Stimulated activated CD4-positive, alpha-beta T cell treated with anti-CD3 and anti-CD28 coated beads, Interleukin-15, amount 100 ng/mL, for 24 hours (primary cell): Measurements from ENCODE around the gene PDK3.

Source experiments
- DNase-seq: peaks from one replicate; pipeline ENCODE4 v3.0.0-alpha.2; 2020

PDK3 gene

GRCh38 chrX:24483596-24483995, 18.5 kb downstream of the PDK3 start:
- DNase-seq: no peak

DNA sequence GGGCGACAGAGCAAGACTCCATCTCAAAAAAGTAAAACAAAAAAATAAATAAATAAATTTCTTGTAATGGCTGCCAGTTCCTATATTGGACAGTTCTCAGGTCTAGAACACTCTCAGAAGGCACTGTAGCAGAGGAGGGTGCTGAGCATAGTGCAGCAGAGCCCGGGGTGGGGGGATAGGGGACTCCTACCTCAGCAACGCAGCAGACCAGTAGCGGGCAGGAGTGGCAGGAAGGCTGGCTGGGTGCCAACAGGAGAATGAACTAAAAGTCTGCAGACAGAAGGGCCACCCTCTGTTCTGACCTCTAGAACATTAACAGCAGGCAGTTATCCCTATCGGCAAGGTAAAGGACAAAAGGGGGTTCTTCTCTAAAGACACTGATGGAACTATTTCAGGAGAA, 20.2 kb downstream of the PDK3 start:
- DNase-seq: no peak

DNA sequence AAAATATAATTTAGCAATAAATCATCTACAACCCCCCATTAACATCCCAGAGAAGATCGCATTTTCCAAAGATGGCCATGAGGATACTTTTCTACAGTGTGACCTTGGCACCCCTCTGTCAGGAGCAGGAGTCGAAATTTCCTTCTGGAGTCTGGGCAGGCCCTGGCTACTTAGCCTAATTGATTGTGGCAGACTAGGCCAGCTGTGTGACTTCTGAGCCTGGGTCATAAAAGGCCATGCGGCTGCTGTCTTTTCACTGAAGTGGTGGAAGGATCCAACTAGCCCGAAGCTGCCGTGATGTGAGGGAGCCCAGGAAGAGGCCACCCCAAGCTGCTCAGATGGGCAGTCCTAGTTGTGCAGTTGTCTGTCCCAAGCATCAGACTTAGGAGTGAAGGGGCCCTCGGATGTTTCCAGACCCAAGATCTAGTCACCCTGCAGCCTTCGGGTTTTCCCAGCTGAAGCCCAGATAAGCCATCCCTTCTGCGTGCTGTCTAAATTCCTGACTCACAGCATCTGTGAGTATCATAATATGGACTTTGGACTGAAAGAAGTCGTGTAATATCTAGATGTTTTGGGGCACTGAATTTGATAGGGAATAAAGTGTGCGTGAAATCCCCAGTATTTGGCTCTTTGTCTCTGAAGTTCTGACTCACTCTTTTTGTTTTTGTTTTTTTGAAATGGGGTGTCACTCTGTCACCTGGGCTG, 21.0 kb downstream of the PDK3 start:
- DNase-seq: no peak

- no peak for DNase-seq
Measured at GRCh38 chrX:24487571-24487970, 22.5 kb downstream of the PDK3 start.

- no peak for DNase-seq
Measured at GRCh38 chrX:24491741-24492140, 26.7 kb downstream of the PDK3 start.

- DNase-seq: no peak
Measured at GRCh38 chrX:24493740-24494581, 28.9 kb downstream of the PDK3 start.

DNA sequence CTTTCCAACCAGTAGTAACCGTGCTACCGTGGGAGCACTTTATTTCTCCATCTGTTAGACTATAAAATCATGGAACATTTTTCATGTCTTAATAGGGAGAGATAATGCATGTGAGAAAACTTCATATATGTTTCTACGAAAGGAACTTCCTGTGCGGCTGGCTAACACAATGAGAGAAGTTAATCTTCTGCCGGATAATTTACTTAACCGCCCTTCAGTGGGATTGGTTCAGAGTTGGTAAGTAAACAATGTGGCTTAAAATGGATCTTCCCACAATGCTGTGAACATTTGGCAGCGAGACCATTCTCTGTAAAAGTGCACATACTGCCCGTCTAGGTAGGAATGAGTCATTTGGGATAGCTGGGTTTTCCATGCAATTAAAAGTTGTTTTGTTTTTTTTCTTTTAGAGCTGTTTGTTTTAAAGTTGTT, 29.6 kb downstream of the PDK3 start:
- no peak for DNase-seq

DNA sequence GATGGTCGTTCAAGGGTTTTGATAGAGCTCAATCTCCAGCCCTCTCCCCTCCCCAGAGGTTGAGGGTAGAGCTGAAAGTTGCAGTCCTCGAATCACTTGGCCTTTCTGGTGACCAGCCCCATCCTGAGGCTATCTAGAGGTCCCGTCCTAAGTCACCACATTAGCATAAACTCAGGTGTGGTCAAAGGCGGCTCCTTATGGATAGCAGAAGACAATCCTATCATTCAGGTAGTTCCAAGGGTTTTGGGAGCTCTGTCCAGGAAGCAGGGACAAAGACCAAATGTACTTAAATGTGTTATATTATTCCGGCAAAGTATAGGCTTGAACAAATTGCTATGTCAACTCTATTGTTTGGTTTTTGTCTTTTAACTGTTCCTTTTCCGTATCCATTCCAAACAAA, 30.6 kb downstream of the PDK3 start:
- no peak for DNase-seq

DNA sequence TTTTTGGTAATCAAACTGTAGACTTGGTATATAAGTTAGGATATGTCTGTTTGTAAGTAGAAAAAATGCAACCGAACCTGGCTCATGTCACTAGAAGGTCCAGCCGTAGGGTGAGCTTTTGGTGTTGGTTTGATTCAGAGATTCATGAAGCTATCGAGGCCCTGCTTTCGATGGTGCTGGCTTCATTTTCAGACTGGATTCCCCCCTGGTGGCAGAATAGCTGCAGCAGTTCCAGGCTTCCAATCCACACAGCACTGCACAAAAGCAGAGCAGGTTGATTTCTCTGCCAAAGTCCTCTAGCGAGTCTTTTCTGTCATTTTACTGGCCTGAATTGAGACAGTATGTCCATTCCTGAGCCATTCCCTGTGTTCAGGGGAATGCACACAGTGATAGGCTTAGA, 33.1 kb downstream of the PDK3 start:
- peak; percentile 18 for DNase-seq

GRCh38 chrX:24498975-24499374, 33.9 kb downstream of the PDK3 start:
- DNase-seq: no peak

DNA sequence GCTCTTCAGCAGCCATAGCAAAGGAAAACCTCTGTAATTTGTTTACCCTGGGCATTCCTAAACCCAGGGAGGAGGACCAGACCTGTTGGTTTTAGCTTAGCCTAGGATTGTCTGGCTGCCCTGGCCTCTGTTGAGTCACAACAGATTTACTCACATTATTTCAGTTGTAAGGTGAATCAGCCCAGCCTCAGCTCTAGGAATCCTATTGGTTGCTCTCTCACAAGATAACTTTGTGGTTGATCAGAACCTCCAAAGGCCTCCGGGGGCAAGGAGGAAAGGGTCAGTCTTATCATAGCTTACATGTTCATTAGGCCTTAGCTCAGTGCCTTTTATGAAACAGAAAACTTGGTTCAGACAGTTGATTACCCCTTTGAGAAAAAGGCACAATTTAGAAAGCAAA, 41.0 kb downstream of the PDK3 start:
- peak; percentile 36 for DNase-seq

DNA sequence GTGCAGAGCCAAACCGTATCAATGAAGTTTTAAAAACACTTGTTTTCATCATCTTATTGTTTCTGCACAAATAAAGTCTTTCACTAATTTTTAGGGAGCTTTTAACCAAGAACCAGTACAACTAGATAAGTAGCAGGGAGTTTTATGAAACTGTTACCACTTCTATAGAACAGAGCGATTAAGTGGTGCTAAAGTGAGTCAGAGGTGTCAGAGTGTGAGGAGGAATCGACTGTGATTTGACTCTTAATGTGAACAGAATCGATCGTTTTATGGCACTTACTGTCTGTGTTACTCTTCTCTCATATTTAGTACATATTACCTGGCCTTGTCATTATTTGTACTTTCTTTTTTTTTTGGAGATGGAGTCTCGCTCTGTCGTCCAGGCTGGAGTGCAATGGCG, 43.3 kb downstream of the PDK3 start:
- no peak for DNase-seq

GRCh38 chrX:24513416-24513815, 48.3 kb downstream of the PDK3 start:
- DNase-seq: peak; percentile 47

DNA sequence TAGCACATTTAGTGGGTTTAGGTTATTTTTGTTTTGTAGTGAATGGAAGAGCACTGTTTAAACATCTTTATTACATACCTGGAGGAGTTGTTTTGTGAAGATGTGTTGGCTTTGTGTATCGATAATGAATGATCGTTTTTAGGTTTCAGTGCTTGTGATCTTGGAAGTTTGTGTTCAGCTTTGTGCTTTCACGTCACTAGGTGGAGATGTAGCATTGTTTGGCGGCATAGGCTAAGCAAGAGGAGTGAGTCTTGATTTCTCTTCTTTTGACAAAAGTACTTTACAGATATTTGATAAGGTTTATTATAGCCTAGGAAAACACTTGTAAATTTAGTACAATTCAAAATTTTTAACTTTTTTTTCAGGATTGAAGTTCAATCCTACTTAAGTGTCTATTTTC, 50.4 kb downstream of the PDK3 start:
- no peak for DNase-seq

DNA sequence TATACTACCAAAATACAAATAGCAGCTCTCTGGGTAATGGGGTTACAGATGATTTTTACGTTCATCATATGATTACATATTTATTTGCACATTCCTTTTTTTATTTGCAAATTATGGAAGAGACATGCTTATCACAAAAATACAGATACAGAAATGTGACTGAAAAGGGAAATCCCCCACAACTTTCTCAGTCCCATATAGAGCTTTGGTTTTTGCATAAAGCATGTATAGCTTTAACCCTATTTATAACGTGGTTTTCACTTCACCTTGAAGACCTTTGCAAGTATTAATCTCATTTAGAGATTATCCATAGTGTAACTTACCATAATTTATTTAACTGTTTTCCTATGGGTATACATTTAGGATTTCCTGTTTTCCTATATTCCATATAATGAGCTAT, 55.4 kb downstream of the PDK3 start:
- no peak for DNase-seq

DNA sequence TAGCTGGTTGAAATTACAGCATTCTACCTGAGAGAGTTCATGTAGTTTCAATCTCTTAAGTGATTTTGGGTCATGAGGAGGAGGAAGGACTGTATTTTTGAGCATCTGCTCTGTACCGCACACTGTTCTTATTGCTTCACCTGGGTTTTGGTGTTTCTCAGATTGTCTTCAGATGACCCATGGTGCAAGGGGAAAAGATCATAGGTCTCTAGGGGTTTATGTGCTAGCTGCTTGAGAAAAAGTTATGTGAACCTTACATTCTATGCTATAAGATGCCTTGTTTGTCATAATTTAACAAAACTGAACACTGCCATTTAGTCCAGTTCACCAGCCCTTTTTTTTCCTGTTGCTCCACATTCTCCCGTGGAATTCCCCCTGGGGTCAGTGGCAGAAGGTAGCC, 60.4 kb downstream of the PDK3 start:
- DNase-seq: no peak

DNA sequence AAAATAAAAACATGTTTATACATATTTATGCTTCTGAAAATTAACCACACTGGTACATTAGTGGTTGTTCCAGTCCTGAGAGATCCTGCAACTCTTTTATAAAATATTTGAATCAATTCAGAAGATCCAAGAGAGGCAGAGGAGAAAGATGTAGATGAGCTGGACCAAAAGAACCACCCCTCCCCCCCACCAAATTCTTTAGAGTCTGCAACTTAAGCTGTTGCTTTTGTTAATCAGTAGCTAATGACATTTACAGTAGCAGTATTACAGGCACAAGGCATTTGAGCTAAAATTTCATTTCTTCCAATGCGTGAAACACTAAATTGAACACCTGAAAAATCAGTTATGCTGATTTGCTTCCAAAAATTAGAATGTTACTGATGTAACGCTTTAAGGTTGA, 61.5 kb downstream of the PDK3 start:
- DNase-seq: no peak

- no peak for DNase-seq
Measured at GRCh38 chrX:24528605-24529004, 63.5 kb downstream of the PDK3 start.

DNA sequence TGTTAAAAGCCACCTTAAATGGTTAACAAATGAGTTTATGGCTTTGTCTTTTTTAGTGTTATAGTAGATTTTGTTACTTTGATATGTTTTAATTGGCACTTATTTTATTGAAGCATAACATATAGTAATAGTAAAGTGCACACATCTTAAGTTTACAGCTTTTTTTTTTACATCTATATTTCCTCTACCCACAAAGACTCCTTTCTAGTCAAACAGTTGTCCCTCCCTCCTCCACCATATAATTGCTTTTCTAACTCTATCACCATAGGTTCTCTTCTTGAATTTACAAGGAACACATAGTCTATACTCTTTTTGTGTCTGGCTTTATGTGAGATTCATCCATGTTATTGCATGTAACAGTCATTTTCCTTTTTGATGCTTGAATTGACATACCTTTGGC, 71.5 kb downstream of the PDK3 start:
- DNase-seq: no peak

GRCh38 chrX:24542756-24543155, 77.7 kb downstream of the PDK3 start:
- no peak for DNase-seq

DNA sequence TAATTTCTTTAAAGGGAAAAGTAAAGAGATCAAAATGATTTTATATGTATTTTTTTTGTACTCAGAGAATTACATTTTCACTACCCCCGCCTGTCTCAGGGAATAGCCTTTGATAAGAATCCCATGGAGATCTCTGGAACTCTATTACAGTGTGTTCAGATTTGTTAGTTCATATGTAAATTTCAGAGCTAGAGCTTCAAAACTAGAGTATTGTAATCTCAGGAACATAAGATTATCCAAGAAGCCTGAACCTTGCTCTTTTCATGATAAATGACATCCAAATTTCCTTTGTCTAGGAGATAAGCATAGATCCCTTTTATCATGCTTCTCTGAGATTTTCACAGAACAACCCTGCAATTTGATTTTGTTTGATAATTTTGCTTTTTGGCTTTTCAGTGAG, 82.9 kb downstream of the PDK3 start:
- no peak for DNase-seq

GRCh38 chrX:24550166-24550565, 85.1 kb downstream of the PDK3 start:
- no peak for DNase-seq

GRCh38 chrX:24553011-24553410, 87.9 kb downstream of the PDK3 start:
- DNase-seq: no peak

- DNase-seq: no peak
Measured at GRCh38 chrX:24561121-24561520, 96.0 kb downstream of the PDK3 start.
